ENCODE measurements around the gene SPTBN4.
"Not testable (repeated sequence)": the region's sequence is repeated elsewhere in the genome, so short reads cannot be mapped to it uniquely, and the experiment has no call there.

Gene SPTBN4

GRCh38 chr19:40441719-40442253, 25.0 kb upstream of the SPTBN4 start:
- no peak for DNase-seq (ENCODE audit: low read depth)

- DNase-seq (ENCODE audit: low read depth) = no peak
These were observed 24.3 kb upstream of the SPTBN4 start for GRCh38 chr19:40442328-40443130.

- peak; percentile 95 for DNase-seq (ENCODE audit: low read depth)
These were observed 23.4 kb upstream of the SPTBN4 start for GRCh38 chr19:40443131-40443999.

- peak; percentile 61 for DNase-seq (ENCODE audit: low read depth)
These were observed 22.6 kb upstream of the SPTBN4 start, which contains the start of gene SERTAD3 for GRCh38 chr19:40444000-40444824. Gene SERTAD3, minus strand, starts transcription at chr19:40444335. Its CDS starts 2,255 bp downstream, at chr19:40442080.

GRCh38 chr19:40444825-40445312, 21.9 kb upstream of the SPTBN4 start:
- DNase-seq (ENCODE audit: low read depth) = no peak

GRCh38 chr19:40445780-40446262, 21.0 kb upstream of the SPTBN4 start:
- DNase-seq (ENCODE audit: low read depth) = no peak

- no peak for DNase-seq (ENCODE audit: low read depth)
These were observed 20.5 kb upstream of the SPTBN4 start for GRCh38 chr19:40446263-40446784.

GRCh38 chr19:40449506-40449905, 17.3 kb upstream of the SPTBN4 start:
- no peak for DNase-seq (ENCODE audit: low read depth)

- no peak for DNase-seq (ENCODE audit: low read depth)
These were observed 16.1 kb upstream of the SPTBN4 start for GRCh38 chr19:40450664-40451063.

- no peak for DNase-seq (ENCODE audit: low read depth)
These were observed 14.8 kb upstream of the SPTBN4 start for GRCh38 chr19:40452016-40452415.

- no peak for DNase-seq (ENCODE audit: low read depth)
These were observed 13.6 kb upstream of the SPTBN4 start for GRCh38 chr19:40453151-40453735.

- DNase-seq (ENCODE audit: low read depth) = not testable (repeated sequence)
These were observed 12.9 kb upstream of the SPTBN4 start for GRCh38 chr19:40453943-40454342.

- DNase-seq (ENCODE audit: low read depth) = no peak
These were observed 9.8 kb upstream of the SPTBN4 start for GRCh38 chr19:40457048-40457447.

- no peak for DNase-seq (ENCODE audit: low read depth)
These were observed 8.7 kb upstream of the SPTBN4 start for GRCh38 chr19:40457953-40458596.

- DNase-seq (ENCODE audit: low read depth) = no peak
These were observed 8.2 kb upstream of the SPTBN4 start for GRCh38 chr19:40458597-40458974.

GRCh38 chr19:40460185-40460584, 6.6 kb upstream of the SPTBN4 start:
- DNase-seq (ENCODE audit: low read depth) = no peak

- DNase-seq (ENCODE audit: low read depth) = no peak
These were observed 5.1 kb upstream of the SPTBN4 start for GRCh38 chr19:40461669-40462221.

- not testable (repeated sequence) for DNase-seq (ENCODE audit: low read depth)
These were observed 3.2 kb upstream of the SPTBN4 start for GRCh38 chr19:40463587-40464037.

GRCh38 chr19:40464059-40465024, 2.5 kb upstream of the SPTBN4 start:
- peak; percentile 65 for DNase-seq (ENCODE audit: low read depth)
